ENCODE results near the gene MOB3A.

Gene MOB3A

GRCh38 chr19:2058570-2059421 is 37.3 kb downstream of the MOB3A start:
- no peak overlapping the region for H3K4me3 ChIP-seq (ENCODE audit: low read depth, low read length)
- no peaks in the 10 kb centered on the region for H3K9me3 ChIP-seq (ENCODE audit: control insufficient read depth, insufficient read depth, low read depth, low read length)
- CTCF ChIA-PET: interaction anchor here (0.7 kb wide), 1 partner anchor 54 kb away, joined by 3 read pairs; no protein-coding TSS in a partner anchor
- TF ChIP-seq ZBTB8A (tag by site-specific recombination; IDR thresholded peaks at IDR 0.05): 0 out of 2 replicates have a peak, but pooled peaks have one; percentile 48
- no peak for TF ChIP-seq ZNF837 (tag by site-specific recombination; IDR thresholded peaks at IDR 0.05)
- H3K27ac ChIP-seq (ENCODE audit: extremely low read depth, low read depth, low read length): peak overlapping the region; percentile 92
- POLR2A ChIA-PET: interaction anchor here (1.0 to 2.0 kb wide), 2 partner anchors 7 to 10 kb away, joined by 6 to 11 read pairs; partner anchors contain the start of gene MKNK2
- no peaks in the 10 kb centered on the region for H3K36me3 ChIP-seq (ENCODE audit: control insufficient read depth in 2 of 2, insufficient read depth in 1 of 2, low read length in 2 of 2)
- peaks cover 16% of the 10 kb centered on the region for H3K4me1 ChIP-seq (ENCODE audit: control insufficient read depth, insufficient read depth, low read length)

DNA sequence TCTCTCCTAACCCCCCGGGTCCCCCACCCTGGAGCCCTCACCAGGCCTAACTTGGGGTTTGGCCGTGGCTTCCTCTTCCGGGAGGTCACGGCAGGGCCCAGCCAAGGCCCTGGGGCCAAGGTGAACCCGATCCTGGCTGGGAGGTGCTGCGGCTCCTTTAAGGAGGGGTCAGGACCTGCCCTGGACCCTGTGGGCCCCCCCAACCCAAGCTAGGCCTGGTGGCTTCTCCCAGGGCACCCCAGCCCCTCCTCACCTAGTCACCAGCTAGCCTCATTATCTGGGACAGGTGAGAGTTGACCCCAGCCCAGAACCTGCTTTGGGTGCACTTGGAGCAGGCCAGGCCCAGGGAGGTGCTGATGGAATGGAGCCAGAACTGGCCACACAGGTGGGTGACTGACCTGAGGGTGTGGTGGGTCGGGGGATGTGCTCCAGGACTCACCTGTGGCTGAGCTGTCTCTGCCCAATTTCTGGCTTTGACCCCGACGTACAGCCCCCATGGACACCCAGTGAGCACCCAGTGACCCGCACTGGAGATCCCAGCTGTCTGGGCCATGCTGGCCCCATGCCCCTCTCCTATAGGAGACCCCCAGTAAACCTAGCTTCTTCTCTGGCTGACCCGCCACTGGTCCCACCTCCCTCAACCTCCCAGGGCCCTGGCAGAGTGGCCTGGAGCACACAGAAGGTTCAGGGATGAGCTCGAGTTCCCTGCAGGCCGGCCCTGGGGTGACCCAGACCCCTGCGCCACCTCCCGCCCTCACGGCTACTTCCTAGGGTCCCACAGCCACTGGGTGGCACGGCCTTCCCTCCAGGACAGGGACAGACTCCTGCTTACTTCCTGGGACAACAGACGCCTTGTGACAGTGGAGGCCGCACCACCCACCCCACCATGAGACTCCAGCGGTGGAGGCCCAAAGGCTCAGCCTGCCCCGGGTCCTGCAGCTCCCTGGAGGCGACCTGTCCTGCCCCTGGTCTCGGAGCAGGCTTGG is 38.3 kb downstream of the MOB3A start:
- 0 out of 2 replicates have a peak overlapping the region, but pooled peaks have one; percentile 50 for H3K27ac ChIP-seq (ENCODE audit: extremely low read depth, low read depth, low read length)

GRCh38 chr19:2056837-2057192 is 39.3 kb downstream of the MOB3A start:
- ChIA-PET POLR2A (no interaction called here), CTCF (no interaction called here)
- Histone ChIP-seq H3K27ac (ENCODE audit: extremely low read depth, low read depth, low read length) (no peak overlapping the region), H3K36me3 (ENCODE audit: control insufficient read depth in 2 of 2, insufficient read depth in 1 of 2, low read length in 2 of 2) (no peaks in the 10 kb centered on the region), H3K4me1 (ENCODE audit: control insufficient read depth, insufficient read depth, low read length) (peaks cover 10% of the 10 kb centered on the region), H3K9me3 (ENCODE audit: control insufficient read depth, insufficient read depth, low read depth, low read length) (no peaks in the 10 kb centered on the region), H3K4me3 (ENCODE audit: low read depth, low read length) (no peak overlapping the region)
- no peak for TF ChIP-seq ZNF214 (tag by site-specific recombination; IDR thresholded peaks at IDR 0.05; ENCODE audit: borderline replicate concordance)
- no peak for TF ChIP-seq ZNF140 (tag by site-specific recombination; IDR thresholded peaks at IDR 0.05)
- TF ChIP-seq, protein P1, sequence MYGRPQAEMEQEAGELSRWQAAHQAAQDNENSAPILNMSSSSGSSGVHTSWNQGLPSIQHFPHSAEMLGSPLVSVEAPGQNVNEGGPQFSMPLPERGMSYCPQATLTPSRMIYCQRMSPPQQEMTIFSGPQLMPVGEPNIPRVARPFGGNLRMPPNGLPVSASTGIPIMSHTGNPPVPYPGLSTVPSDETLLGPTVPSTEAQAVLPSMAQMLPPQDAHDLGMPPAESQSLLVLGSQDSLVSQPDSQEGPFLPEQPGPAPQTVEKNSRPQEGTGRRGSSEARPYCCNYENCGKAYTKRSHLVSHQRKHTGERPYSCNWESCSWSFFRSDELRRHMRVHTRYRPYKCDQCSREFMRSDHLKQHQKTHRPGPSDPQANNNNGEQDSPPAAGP (tag by site-specific recombination; IDR thresholded peaks at IDR 0.05): peak; percentile 7; the same call in 1 of the 2 replicates
- TF ChIP-seq SALL2 (tag by site-specific recombination; IDR thresholded peaks at IDR 0.05; ENCODE audit: borderline replicate concordance): no peak
- TF ChIP-seq ZBTB48 (tag by site-specific recombination; IDR thresholded peaks at IDR 0.05): no peak
- TF ChIP-seq GLI4 (tag by site-specific recombination; IDR thresholded peaks at IDR 0.05): no peak
- TF ChIP-seq ZNF549 (tag by site-specific recombination; IDR thresholded peaks at IDR 0.05): no peak
- no peak for TF ChIP-seq GLIS2 (tag by site-specific recombination; IDR thresholded peaks at IDR 0.05)
- no peak for TF ChIP-seq ZNF501 (tag by site-specific recombination; IDR thresholded peaks at IDR 0.05)
- peak; percentile 47; the same call in 1 of the 2 replicates for TF ChIP-seq EGR2 (tag by site-specific recombination; IDR thresholded peaks at IDR 0.05; ENCODE audit: low read depth)
- TF ChIP-seq ZFP37 (tag by site-specific recombination; IDR thresholded peaks at IDR 0.05): no peak
- TF ChIP-seq ZBTB44 (tag by site-specific recombination; IDR thresholded peaks at IDR 0.05): no peak
- no peak for TF ChIP-seq PRDM2 (tag by site-specific recombination; IDR thresholded peaks at IDR 0.05; ENCODE audit: borderline replicate concordance)
- TF ChIP-seq ZNF837 (tag by site-specific recombination; IDR thresholded peaks at IDR 0.05): no peak
- peak; percentile 65 for TF ChIP-seq ZFHX2 (tag by site-specific recombination; conservative IDR thresholded peaks at IDR 0.05)

More for the DNA sequence above, 38.3 kb downstream of the MOB3A start:
- ChIA-PET POLR2A (no interaction called here), CTCF (no interaction called here)
- Histone ChIP-seq H3K36me3 (ENCODE audit: control insufficient read depth in 2 of 2, insufficient read depth in 1 of 2, low read length in 2 of 2) (no peaks in the 10 kb centered on the region), H3K4me1 (ENCODE audit: control insufficient read depth, insufficient read depth, low read length) (peaks cover 16% of the 10 kb centered on the region), H3K4me3 (ENCODE audit: low read depth, low read length) (no peak overlapping the region), H3K9me3 (ENCODE audit: control insufficient read depth, insufficient read depth, low read depth, low read length) (no peaks in the 10 kb centered on the region)
- no peak for TF ChIP-seq YY1 (tag by site-specific recombination; IDR thresholded peaks at IDR 0.05)
- TF ChIP-seq ZNF571 (tag by site-specific recombination; IDR thresholded peaks at IDR 0.05): 0 out of 2 replicates have a peak, but pooled peaks have one; percentile 44
- TF ChIP-seq GLIS1 (tag by site-specific recombination; IDR thresholded peaks at IDR 0.05): peak; percentile 64; the same call in 1 of the 2 replicates

Data from HEK293 (cell line).